Left ventricle myocardium inferior (tissue), 1 donor: ENCODE results near the gene MBD1. TPM values are rescaled to one million over a fixed set of nuclear protein-coding genes. Genes with fewer than 3 reads are reported as not detected.

Experiments used
- DNase-seq: peaks from one replicate; pipeline ENCODE4 v3.0.0-alpha.2; 2020
- H3K27ac ChIP-seq: fragments of 200-600 bp; replicated peaks from 2 replicates; pipeline ENCODE4 v1.8.0; 2021
- H3K27me3 ChIP-seq: fragments of 200-600 bp; 2 replicates; pipeline ENCODE4 v1.8.0; 2021; ENCODE audit warnings: low read depth
- H3K36me3 ChIP-seq: fragments of 200-600 bp; 2 replicates; pipeline ENCODE4 v1.8.0; 2021
- H3K4me1 ChIP-seq: fragments of 200-600 bp; 2 replicates; pipeline ENCODE4 v1.8.0; 2021
- H3K4me3 ChIP-seq: fragments of 200-600 bp; 2 replicates; pipeline ENCODE4 v1.8.0; 2021; ENCODE audit warnings: mild to moderate bottlenecking, moderate library complexity
- H3K9me3 ChIP-seq: fragments of 200-600 bp; replicated peaks from 2 replicates; pipeline ENCODE4 v1.8.0; 2021
- intact Hi-C: fragments of 100-400 bp; cut with micrococcal nuclease; formaldehyde crosslinking; loops from one replicate; pipeline ENCODE4 v1.11.0; 2022
- total RNA-seq: library from RNA; stranded (reverse); fragmentation: NEBNext Ultra II Directional; extraction: Animal tissue kit (Norgen Biotek cat#: 25700); gene quantifications from one replicate; pipeline ENCODE4 v1.2.1, GENCODE V29; 2021
- TF ChIP-seq, protein P1 (sequence below): fragments of 200-600 bp; IDR thresholded peaks from 2 replicates; pipeline ENCODE4 v1.8.0; 2021; ENCODE audit warnings: antibody characterized with exemption, mild to moderate bottlenecking, borderline replicate concordance
- donor health status: DM: no; HTN: yes; CAD: no; lungs with severe emphysema.

The MBD1 gene
- total RNA-seq, 1 donor from 2014 or later = 50.2 TPM

DNA sequence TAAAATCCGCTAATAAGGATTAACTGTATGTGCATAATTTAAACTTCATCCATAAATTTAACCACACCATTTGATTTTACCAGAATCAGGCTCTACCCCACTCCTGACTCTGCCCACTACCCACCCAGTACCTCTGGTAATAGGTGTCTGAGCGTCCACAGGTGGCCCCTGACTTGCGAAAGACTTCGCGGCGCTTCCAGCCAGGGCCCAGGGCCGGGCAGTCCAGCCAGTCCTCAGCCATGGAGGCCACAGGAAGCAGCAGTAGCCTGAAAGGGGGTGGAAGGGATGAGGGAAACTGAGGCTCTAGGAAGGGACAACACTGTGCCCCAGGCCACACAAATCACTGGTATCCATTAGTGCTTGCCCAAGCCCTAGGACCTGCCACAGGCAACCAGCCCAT is 1.6 kb downstream of the MBD1 start:
- Histone ChIP-seq H3K27ac (no peak overlapping the region), H3K27me3 (no peaks in the 10 kb centered on the region), H3K4me1 (peaks cover 36% of the 10 kb centered on the region), H3K4me3 (peak overlapping the region; percentile 99), H3K9me3 (no peaks in the 10 kb centered on the region), H3K36me3 (peaks cover 73% of the 10 kb centered on the region)
- TF ChIP-seq, protein P1, sequence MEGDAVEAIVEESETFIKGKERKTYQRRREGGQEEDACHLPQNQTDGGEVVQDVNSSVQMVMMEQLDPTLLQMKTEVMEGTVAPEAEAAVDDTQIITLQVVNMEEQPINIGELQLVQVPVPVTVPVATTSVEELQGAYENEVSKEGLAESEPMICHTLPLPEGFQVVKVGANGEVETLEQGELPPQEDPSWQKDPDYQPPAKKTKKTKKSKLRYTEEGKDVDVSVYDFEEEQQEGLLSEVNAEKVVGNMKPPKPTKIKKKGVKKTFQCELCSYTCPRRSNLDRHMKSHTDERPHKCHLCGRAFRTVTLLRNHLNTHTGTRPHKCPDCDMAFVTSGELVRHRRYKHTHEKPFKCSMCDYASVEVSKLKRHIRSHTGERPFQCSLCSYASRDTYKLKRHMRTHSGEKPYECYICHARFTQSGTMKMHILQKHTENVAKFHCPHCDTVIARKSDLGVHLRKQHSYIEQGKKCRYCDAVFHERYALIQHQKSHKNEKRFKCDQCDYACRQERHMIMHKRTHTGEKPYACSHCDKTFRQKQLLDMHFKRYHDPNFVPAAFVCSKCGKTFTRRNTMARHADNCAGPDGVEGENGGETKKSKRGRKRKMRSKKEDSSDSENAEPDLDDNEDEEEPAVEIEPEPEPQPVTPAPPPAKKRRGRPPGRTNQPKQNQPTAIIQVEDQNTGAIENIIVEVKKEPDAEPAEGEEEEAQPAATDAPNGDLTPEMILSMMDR = no peak
- intact Hi-C loops = no loop called here
- no peak for DNase-seq

DNA sequence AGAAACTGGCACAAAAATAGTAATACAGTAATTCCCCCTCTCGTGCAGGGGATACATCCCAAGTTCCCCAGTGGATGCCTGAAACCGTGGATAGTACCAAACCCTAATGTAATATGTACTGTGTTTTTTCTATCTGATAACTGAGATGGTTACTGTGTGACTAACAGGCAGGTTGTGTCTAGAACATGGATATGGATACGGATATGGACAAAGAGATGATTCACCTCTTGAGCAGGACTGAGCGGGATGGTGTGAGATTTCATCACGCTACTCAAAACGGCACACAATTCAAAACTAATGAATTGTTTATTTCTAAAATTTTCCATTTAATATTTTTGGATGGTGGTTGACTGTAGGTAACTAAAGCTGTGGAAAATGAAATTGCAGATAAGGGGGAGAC is 3.4 kb downstream of the MBD1 start:
- peaks cover 74% of the 10 kb centered on the region for H3K36me3 ChIP-seq
- H3K27me3 ChIP-seq = no peaks in the 10 kb centered on the region
- intact Hi-C loops = no loop called here
- DNase-seq = no peak
- H3K4me1 ChIP-seq = peaks cover 36% of the 10 kb centered on the region
- TF ChIP-seq, protein P1 = no peak
- no peak overlapping the region for H3K4me3 ChIP-seq
- H3K9me3 ChIP-seq = no peaks in the 10 kb centered on the region
- H3K27ac ChIP-seq = no peak overlapping the region

DNA sequence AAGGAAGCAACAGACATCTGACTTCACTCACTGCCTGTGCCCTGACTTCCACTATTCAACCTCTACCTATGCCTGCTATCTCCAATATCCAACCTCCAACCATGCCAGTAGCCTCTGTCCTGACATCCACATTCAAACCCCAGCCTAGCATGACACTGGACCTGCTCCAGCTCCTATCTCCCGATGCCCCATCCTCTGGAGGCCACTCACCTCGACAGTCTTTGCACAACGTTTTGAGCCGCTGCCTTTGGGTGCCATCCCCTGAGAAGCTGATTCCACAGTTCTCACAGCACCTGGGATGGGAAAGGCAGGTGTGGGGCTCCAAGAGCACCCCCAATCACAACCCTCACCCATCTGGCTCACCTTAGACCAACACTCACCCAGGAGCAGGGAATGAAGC is 4.9 kb downstream of the MBD1 start:
- Histone ChIP-seq H3K9me3 (no peaks in the 10 kb centered on the region), H3K27me3 (no peaks in the 10 kb centered on the region), H3K4me1 (peaks cover 27% of the 10 kb centered on the region), H3K36me3 (peaks cover 79% of the 10 kb centered on the region), H3K27ac (no peak overlapping the region), H3K4me3 (no peak overlapping the region)
- DNase-seq = no peak
- intact Hi-C loops = no loop called here
- TF ChIP-seq, protein P1 = no peak

DNA sequence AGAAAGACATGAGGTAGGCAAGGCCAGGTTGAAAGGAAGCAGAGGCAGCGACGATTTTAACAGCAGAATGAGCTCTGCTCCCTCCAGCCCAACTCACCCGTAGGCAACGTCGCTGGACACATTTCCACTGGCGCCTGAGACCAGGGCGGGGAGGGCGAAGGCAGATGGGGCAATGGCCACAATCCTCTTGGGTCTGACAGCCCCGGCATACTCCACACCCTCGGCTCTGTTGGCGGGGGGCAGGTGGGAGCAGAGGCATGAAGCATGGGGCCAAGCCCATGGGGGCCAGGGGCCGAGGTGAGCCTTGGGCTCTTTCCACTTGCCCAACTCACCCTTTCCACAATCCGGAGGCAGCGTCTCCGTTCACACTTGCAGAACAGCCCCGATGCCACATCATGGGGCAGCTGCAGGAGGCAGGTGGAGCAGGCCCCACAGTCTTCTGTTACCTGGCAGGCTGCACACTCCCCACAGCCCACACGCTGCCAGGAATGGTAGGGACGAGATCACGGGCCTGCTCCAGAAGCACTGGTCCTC is 5.8 kb downstream of the MBD1 start:
- no peaks in the 10 kb centered on the region for H3K27me3 ChIP-seq
- H3K4me3 ChIP-seq = no peak overlapping the region
- no peak for DNase-seq
- peaks cover 88% of the 10 kb centered on the region for H3K36me3 ChIP-seq
- H3K4me1 ChIP-seq = peaks cover 22% of the 10 kb centered on the region
- intact Hi-C loops = no loop called here
- TF ChIP-seq, protein P1 = no peak
- H3K9me3 ChIP-seq = no peaks in the 10 kb centered on the region
- no peak overlapping the region for H3K27ac ChIP-seq

DNA sequence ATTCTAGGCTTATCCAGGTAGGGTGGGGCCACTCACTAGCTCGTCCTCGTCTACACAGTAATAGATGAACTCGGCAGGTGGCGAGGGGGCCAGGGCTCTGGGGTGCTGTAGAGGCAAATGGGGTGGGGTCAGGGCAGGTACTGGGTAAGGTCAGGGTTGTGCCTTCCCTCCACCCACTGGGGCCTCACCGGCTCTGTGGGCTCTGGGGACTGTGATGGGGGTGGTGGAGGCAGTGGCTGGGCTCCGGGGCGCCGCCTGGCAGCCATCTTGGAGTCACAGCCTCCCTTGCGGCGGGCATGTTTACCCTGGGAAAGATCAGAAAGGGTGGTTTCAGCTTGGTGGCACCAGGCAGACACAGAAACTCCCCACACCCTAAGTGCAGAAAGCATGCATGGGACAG is 6.4 kb downstream of the MBD1 start:
- Histone ChIP-seq H3K9me3 (no peaks in the 10 kb centered on the region), H3K4me1 (peaks cover 21% of the 10 kb centered on the region), H3K27ac (no peak overlapping the region), H3K36me3 (peaks cover 92% of the 10 kb centered on the region), H3K27me3 (no peaks in the 10 kb centered on the region), H3K4me3 (no peak overlapping the region)
- DNase-seq = no peak
- intact Hi-C loops = no loop called here
- TF ChIP-seq, protein P1 = no peak
